Ovary (tissue), 3 donors: ENCODE measurements around the gene SMG6.

Experiments used
- CTCF ChIP-seq, 3 donors: fragments of 450-650 bp in 2 of 3; fragments of 200-600 bp in 1 of 3; IDR thresholded peaks; one replicate each; pipeline versions ENCODE4 v1.5.1 to v1.8.0; 2016 to 2022; ENCODE audit warnings: antibody characterized with exemption in 3 of 3, mild to moderate bottlenecking in 1 of 3
- EP300 ChIP-seq: sonication (generic); formaldehyde crosslinking; IDR thresholded peaks from one replicate; pipeline ENCODE4 v1.6.1; 2017; ENCODE audit warnings: antibody characterized with exemption
- POLR2A ChIP-seq: fragments of 450-650 bp; IDR thresholded peaks from one replicate; pipeline ENCODE4 v1.6.1; 2017; ENCODE audit warnings: antibody characterized with exemption, mild to moderate bottlenecking, moderate library complexity
- donor health status: DM: no; HTN: no; CAD: no.

- no peak for TF ChIP-seq CTCF (IDR thresholded peaks at IDR 0.05)
- TF ChIP-seq POLR2A, result no peak
- no peak for TF ChIP-seq EP300
Measured at GRCh38 chr17:2279707-2280106, 23.9 kb downstream of the SMG6 start.
